NCI-H1092 treated with DMSO at 0.1 percent for 48 hours (cell line): ENCODE data around the gene FOXK1.

Experiments
- DNase-seq: peaks from one replicate; lab custom pipeline; 2025; lab: John Stamatoyannopoulos, UW

Gene FOXK1

DNA sequence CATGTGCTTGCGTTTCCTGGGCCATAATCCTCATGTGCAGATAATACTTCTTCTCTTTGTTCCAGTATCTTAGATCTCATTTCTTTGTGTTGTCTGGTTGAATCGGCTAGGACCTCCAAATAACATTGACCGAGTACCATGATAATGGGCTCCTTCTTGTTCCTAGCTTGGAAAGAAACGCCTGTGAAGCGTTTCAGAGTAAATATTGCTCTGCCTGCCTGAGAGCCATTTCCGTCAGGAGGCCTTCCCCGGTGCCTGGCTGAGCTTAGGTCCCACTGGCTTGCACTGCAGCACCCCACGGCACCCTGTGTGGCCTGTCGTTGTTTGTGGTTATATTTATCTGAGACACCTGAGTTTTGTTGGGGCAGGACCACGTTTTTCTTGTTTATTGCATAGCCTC lies 17.7 kb downstream of the FOXK1 start:
- peak; percentile 49 for DNase-seq

DNA sequence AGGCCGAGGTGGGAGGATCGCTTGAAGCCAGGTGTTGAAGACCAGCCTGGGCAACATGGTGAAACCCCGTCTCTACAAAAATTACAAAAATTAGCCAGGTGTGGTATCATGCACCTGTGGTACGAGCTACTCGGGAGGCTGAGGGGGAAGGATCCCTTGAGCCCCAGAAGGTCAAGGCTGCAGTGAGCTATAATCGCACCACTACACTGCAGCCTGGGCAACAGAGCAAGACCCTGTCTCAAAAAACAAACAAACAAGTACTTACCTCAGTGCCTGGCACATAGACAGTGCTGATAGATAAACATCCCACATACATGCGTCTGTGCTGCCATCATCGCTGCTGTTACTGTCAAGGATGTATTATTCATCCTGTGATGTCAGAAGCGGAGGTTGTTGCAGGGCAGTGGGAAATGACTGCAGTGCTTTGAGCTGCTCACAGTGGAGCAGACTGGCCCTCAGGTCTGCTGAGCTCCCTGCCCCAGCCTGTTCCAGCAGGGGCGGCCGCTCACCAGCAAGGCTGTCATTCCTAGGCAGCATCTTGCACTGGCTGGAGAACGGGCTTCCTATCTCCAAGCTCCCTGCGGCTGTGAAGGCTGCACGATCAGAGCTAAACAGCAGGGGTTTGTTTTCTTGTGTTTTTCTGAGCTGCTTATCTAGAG lies 18.6 kb downstream of the FOXK1 start:
- no peak for DNase-seq

DNA sequence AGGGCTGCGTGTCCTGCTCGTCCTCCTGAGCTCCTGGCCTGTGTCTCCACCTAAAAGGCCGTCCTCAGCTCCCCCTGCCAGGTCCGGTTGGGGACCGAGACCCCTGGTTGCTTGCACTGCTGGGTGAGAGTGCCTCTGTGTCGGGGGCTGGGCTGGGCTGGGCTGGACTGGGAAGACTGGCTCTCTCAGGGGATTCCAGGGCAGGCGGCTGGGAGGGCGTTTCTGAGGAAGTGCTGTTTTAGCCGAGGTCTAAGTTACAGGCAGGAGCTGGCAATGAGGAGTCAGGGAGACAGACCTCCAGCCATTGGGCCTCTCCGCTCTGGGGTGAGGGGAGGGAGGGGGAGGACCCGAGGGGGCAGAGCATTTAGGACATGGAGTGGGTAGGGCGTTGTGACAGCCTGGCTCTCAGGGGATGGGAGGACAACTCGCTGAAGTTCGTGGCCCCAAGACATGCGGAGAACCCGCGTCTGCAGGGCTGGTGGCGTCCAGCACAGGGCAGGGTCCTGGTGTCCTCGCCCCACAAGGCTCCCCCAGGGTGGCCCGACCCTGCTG lies 20.9 kb downstream of the FOXK1 start:
- no peak for DNase-seq

DNA sequence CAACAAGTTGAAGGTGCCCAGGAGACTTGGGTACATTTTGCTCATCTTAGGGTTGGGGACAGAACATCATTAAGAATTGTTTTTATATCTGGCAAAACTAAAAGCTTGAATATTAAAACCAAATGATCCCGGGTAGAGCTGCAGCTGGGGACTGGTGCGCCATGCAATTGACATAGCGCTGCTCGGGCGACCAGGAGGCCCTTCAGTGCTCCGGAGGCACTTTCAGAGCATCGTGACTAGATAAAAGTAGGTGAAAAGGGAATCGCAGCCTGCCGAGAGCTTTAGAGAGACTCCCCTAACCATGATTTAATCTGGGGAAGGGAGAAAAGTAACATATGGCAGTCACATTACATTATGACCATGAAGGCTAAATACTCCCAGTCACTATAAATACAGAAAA lies 21.4 kb downstream of the FOXK1 start:
- DNase-seq = no peak

DNA sequence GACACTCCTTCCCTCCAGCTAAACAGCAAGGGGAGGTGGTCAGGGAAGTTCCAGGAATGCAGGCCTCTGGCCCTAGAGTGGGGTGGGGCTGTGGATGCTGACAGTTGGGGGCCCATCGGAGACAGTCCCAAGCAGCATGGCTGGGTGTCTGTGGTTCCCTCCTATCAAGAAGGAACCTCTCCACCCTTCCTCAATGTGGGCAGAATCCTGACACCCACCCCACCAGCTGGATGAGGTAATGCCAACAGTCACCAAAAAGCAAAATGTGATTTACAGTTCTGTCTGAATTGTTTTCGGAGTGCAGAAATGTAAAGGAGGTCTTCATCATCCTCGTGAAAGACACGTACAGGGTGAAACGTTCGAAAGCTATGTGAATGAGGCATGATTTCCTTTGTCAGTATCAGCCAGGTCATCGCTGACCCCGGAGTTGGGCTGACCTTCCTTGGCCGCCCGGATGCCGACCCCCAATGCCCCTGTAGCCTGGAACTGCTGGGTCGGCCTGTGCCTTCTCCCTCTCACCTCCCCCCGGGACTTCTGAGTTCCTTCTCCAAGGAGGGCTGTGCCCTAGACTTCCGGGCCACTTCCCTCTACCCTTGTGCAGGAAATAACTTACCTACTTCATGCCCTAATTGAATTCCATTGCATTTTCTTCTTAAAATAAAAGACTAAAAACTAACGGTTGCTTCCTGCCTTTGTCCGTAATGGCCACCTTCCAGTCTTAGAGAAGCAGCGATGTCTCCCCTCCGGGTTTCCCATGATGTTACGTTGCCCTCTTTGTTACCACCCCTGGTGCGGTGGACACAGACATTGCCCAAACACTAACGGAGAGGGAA lies 24.5 kb downstream of the FOXK1 start:
- DNase-seq = no peak

DNA sequence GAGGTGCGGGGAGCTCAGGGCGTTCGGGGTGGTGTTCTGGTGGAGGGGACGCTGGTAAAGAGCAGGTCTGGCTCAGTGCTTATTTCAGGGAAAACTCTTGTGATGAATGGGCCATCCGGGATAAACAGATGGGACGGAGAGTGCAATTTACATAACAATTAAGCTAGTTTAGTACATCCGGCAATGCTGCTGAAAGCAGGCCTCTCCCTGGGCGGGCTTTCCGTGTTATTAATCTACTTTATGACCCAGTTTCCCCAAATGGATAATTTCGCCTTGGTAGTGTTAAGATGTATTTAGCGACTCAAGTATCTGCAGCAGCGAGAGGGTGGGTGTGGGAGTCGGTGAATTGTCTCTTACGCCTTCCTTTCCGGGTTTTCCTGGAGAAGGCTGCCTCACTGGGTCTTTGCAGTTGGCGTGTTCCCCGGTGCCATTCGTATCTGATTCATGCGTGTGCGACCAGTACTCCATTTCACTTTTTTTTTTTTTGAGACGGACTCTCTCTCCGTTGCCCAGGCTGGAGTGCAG lies 25.2 kb downstream of the FOXK1 start:
- no peak for DNase-seq

DNA sequence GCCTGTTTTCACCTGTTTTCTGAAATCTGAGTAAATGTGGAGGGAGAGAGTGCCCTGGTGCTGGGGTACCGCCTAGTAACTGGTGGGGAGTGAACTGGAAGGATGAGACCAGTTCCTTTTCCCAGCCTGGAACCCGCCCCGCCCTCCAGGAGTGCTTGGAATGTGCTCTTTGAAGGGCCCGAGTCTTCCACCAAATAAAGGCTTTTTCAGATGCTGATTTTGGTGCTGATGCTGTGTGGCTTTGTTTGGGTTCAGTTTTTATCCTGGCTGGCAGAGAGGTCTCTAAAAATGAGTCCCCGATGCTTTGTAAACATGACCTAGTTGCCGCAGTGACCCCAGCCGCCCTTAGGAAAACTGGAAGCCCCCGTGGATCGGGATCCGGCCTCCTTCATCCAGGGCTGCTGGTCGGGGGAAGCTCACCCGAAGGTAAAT lies 25.9 kb downstream of the FOXK1 start:
- no peak for DNase-seq

DNA sequence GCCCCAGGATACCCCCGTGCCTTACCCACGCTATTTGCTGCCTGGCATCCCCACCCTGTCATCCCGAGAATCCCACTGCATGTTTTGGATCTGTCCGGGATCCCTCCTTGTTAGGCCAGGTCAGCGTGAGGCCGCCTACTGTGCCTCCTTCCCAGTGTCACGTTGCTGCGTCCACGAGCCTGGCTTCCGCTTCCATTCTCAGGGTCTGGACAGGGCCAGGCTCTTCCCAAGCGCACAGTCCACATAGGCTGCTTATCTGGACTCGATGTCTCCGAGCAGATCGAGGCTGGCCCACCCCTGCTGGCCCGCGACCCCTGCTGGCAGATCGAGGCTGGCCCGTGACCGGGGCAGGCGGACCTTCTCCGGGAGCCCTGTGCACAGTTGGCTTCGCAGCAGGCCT lies 27.1 kb downstream of the FOXK1 start:
- no peak for DNase-seq

DNA sequence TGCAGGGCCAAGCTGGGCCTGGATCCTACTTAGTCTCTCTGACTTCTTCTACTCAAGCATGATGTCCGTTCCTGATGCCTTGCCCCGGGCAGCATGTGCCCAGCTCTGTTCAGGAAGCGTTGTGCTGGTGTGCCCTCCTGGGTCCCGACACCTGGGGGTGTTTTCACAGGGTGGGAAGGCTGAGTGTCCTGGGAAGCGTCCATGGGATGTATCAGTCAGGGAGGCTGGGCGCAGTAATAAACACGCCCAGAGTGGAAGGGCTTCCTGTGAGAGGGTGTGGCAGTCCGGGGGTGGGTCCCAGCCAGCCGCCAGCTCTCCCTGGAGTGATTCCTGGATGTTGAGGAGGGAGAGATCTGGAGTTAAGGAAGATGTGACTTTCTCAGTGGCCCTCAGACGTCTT lies 29.0 kb downstream of the FOXK1 start:
- DNase-seq = no peak

DNA sequence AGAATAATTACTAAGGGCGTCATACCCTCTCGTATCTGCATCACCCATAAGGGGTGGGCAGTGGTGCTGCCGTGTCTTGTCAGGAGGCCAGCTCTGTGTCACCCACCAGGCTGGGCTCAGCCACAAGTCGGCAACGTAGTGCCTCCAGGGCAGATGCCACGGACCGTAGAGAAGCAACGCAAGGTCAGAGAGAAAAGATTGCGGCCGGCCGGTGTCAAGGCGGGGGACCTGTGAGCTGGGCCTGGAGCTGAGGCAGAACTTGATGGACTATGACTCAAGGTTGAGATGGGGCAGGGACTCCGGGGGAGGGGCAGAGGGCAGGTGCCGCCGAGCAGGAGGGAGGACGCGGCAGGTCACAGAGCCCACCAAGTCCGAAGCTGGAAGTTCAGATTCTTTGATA lies 29.5 kb downstream of the FOXK1 start:
- DNase-seq = no peak

DNA sequence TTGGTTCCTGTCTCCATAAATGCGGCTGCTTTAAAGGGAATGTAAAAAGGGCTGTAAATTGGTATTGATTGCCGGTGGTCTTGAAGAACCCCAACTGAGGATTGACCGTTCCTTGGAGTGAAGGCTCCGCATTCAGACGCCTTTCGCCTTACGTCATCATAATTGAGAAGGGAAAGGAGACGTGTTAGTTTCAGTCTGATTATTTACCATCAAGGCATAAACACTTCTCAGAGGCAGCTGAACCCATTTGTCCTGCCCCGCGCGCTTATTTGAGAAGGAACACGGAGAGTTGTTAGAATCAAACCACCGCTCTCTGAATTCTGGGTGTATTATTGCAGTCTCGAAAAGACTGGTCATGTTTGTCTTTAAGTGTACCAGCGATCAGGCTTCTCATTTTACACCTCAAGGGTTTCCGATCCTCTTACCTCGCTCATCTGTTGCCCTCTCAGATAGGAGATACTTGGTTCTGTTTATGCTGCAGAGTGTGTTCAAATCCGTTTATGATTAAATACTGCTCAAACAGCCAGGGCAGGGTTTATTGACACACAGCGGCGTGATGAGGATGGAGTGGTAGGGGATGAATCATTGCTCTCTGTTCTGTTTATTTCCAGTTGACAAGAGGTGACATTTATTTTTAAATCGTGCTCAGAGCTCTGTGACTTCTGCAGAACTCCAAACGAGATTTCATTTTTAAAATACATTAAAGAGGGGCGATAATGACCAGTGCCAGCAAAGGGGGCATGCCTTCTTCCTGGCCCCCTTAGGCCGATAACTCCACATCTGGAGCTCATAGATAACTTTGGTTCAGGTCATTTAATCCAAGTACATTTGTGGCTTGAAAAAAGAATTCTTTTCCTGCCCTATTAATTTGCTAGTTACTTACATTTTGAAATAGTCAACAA lies 30.4 kb downstream of the FOXK1 start:
- DNase-seq = peak; percentile 75

DNA sequence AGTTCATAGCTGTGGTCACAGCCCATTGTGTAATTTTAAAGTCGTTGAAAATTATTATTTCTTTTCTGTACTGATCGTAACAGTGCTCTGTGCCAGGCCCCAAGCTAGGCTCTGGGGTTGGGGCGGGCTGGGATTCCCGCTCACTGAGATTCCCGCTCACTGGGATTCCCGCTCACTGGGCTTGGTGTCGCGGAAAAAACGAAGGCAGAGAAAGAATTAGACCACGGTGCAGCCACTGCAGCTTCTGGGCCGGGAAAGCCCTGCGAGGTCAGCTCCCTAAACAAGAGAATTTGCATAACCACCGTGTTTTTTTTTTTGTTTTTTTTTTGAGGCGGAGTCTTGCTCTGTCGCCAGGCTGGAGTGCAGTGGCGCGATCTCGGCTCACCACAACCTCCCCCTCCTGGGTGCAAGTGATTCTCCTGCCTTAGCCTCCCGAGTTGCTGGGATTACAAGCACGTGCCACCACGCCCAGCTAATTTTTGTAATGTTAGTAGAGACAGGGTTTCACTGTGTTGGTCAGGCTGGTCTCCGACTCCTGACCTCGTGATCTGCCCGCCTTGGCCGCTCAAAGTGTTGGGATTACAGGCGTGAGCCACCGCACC lies 31.2 kb downstream of the FOXK1 start:
- no peak for DNase-seq

DNA sequence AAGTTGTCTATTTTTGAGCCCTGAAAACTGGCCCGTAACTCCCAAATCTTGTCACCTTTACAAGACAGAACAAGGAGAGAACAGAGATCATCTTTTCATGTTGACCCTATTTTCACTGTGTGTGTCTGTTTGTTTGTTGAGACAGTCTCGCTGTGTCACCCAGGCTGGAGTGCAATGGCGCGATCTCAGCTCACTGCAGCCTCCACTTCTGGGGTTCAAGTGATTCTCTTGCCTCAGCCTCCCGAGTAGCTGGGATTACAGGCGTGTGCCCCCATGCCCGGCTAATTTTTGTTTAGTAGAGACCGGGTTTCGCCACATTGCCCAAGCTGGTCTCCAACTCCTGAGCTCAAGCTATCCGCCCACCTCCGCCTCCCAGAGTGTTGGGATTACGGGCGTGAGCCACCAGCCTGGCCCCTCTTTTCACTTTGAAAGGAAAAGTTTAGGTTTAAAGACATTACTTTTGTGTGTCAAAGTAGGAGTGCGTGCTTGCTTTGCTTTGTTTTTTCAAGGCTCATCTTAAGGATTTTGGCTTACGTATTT lies 32.1 kb downstream of the FOXK1 start:
- DNase-seq = no peak

DNA sequence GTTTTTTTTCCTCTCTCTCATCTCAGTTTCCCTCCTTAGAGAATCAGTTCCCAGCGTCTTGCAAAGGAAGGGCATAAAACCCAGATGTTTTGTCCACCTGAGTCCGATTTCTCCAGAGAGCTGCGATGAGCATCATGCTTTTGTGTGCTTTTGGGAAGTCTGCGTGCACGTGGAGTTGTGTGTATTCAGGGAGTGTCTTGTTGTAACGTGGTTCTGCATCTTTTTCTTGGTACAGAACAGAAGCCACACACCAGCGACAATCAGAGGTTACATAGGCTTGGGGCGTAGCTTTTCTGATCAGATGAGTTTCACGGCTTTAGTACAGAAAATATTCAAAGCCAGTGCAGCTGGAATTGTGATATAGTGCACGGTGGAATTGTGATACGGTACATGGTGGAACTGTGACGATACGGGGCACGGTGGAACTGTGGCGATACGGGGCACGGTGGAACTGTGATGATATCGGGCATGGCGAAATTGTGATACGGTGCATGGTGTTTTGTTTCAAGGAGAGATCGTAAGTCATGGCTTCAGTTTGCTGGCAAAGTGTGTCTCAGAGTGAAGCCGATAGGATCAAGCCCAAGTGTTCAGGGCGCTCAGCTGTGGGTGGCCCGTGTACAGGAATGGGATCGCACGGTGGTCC lies 32.8 kb downstream of the FOXK1 start:
- no peak for DNase-seq

DNA sequence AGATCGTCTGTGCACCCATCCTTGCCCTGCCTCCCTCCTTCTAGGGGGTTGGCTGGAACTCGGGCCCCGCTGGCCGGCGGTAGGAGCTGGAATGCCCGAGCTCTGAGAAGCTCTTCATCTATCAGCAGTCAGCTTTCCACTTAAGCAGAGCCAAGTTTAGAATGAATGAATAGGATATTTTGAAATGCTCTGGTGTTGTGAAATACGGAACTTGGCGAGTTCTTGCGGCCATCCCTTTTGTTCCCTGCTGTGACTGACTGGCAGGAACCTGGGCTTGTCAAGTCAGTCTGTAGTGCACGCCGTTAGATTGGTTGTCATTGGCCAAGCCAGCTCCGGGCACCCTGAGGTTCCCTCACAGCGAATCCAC lies 33.3 kb downstream of the FOXK1 start:
- no peak for DNase-seq

DNA sequence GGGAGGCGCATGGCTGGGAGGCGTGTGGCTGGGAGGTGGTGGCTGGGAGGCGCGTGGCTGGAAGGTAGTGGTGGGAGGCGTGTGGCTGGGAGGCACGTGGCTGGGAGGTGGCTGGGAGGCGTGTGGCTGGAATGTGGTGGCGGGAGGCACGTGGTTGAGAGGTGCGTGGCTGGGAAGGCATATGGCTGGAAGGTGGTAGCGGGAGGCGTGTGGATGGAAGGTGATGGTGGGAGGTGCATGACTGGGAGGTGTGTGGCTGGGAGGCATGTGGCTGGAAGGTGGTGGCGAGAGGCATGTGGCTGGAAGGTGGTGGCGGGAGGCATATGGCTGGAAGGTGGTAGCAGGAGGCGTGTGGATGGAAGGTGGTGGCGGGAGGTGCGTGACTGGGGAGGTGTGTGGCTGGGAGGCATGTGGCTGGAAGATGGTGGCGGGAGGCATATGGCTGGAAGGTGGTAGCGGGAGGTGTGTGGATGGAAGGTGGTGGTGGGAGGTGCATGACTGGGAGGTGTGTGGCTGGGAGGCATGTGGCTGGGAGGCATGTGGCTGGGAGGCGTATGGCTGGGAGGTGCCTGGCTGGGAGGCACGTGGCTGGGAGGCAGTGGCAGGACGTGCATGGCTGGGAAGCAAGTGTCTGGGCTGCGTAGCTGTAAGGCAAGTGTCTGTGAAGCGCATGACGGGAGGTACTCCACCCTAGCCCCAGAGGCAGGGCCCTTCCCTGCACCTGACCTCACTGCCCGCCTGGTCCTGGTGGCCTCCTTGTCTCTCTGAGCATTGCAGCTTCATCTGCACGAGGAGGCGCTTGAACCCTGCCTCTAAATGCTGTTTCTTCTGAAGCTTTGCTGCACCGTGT lies 35.1 kb downstream of the FOXK1 start:
- DNase-seq = no peak

DNA sequence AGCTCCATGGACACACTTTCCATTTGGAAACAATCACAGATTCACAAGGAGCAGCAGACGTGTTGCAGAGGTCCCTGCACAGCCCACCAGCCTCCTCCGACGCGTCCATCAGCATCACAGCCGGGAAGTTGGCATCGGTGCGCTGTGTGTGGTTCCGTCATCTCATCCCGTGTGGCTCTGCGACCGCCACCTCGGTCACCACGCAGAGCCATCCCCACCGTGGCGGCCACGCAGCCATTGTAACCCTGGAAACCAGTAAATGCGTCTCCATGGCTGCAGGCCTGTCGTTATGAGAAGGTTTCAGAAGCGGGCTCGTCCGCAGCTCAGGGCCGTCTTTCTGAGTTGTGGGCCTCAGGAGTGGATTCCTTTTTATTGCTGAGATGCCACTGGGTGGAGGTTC lies 36.0 kb downstream of the FOXK1 start:
- no peak for DNase-seq

DNA sequence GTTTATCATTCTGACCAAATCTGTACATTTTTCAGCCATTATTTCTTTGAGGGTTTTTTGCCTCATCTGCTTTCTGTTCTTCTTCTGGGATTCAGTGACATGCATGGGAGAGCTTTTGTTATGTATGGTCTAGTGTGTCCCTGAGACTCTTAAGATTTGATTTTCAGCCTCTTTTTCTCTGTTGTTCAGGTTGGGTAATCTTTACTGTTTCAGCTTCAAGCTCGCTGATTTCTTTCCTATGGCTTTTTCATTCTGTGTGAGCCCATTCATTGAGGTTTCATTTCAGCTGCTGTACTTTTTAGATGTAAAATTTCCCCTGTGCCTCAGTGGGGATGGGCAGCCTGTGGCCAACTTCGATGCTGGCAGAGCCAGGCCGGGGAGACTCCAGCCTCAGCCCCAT lies 38.1 kb downstream of the FOXK1 start:
- DNase-seq = no peak

DNA sequence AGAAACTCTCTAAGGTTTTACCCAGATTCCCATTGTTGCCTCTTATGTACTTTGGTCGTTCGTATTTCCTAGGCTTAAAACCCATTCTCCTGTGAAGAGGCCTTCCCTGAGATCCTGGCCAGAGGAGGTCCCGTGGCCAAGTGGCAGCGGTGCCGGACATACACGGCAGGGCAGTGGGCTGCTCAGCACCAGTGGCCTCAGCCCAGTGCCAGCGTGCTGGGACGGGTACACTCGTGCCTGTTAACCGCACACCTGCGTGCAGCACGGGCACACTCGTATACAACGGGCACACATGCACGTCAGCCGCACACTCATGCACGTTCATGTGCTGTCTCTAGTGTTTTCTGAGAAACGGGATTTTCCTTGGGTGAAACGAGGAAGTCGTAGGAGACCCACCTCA lies 40.2 kb downstream of the FOXK1 start:
- no peak for DNase-seq
